KG1 (cell line): ENCODE results near the gene PGAP3.
"Not testable (repeated sequence)": the region's sequence is repeated elsewhere in the genome, so short reads cannot be mapped to it uniquely, and the experiment has no call there.

ENCODE experiments used
- DNase-seq: peaks from one replicate; lab custom pipeline; 2025; lab: John Stamatoyannopoulos, UW

Gene PGAP3

DNA sequence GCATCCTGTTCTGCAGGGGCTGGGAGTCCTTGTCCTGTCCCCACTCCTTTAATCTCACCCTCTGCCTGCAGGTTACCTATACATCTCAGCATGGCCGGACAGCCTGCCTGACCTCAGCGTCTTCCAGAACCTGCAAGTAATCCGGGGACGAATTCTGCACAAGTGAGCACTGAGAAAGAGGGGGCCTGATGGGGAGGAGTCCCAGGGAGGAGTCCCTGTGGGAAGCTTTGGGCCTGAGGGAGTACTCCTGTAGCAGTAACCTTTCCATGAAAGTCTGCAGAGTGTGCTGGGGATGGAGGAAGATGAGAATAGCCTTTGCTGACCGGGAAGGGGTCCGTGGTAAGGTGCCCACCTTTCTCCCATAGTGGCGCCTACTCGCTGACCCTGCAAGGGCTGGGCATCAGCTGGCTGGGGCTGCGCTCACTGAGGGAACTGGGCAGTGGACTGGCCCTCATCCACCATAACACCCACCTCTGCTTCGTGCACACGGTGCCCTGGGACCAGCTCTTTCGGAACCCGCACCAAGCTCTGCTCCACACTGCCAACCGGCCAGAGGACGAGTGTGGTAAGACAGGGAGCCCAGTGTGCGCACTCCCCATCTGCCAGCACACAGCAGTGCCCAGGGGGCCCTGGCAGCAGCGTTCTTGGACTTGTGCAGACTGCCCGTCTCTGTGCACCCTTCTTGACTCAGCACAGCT is 27.7 kb upstream of the PGAP3 start:
- no peak for DNase-seq

DNA sequence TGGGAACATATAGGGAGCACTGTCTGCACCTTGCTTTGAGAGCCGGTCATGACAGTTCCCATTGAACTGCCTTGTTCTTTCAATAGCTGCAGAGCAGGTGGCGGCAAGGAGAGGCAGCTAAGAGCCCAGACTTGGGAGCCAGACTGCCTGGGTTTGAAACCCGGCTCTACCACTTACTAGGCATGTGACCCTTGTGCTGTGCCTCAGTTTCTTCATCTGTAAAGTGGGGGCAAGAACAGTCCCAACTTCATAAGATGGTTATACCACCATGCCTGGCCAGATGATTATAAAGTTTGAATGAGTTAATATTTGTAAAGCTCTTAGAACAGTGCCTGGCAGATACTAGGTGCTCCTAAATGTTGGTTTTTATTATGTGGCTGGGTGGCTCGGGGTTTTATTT is 26.4 kb upstream of the PGAP3 start:
- DNase-seq: no peak

GRCh38 chr17:39711851-39712250 is 24.0 kb upstream of the PGAP3 start:
- DNase-seq: no peak

GRCh38 chr17:39711071-39711470 is 23.2 kb upstream of the PGAP3 start:
- not testable (repeated sequence) for DNase-seq

GRCh38 chr17:39709998-39710964 is 22.4 kb upstream of the PGAP3 start:
- no peak for DNase-seq

DNA sequence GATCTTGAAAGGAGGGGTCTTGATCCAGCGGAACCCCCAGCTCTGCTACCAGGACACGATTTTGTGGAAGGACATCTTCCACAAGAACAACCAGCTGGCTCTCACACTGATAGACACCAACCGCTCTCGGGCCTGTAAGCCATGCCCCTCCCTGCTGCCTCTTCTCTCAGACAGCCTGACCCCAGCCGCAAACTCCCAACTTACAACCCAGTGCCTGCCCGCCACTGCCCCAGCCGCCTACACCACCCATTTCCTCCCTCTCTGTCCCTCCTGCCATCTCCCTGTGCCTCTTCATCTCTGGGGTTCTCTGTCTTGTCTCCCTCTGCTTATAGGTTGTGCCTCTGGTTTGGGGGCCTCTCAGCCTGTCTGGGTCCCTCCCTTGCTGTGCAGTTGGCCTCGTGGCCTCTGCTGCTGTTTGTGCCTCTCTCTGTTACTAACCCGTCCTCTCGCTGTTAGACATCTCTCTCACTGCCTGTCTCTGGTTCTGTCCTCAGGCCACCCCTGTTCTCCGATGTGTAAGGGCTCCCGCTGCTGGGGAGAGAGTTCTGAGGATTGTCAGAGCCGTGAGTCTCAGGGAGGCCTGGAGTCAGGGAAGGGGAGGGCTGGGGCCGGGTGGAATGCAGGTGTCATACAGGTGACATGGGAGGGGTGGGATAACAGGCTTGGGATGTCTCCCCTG is 21.6 kb upstream of the PGAP3 start:
- no peak for DNase-seq

DNA sequence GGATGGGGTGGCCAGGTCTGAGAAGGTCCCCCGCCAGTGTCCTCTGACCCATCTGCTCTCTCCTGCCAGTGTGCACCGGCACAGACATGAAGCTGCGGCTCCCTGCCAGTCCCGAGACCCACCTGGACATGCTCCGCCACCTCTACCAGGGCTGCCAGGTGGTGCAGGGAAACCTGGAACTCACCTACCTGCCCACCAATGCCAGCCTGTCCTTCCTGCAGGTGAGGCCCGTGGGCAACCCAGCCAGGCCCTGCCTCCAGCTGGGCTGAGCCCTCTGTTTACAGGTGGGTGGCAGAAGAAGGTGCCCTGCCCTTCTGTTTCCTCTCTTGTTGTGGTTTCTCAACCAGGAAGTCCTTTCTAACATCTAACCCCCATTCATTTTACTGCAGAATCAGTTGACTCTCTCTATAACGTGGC is 19.1 kb upstream of the PGAP3 start:
- no peak for DNase-seq

- no peak for DNase-seq
Observed at GRCh38 chr17:39706383-39706782, 18.5 kb upstream of the PGAP3 start.

DNA sequence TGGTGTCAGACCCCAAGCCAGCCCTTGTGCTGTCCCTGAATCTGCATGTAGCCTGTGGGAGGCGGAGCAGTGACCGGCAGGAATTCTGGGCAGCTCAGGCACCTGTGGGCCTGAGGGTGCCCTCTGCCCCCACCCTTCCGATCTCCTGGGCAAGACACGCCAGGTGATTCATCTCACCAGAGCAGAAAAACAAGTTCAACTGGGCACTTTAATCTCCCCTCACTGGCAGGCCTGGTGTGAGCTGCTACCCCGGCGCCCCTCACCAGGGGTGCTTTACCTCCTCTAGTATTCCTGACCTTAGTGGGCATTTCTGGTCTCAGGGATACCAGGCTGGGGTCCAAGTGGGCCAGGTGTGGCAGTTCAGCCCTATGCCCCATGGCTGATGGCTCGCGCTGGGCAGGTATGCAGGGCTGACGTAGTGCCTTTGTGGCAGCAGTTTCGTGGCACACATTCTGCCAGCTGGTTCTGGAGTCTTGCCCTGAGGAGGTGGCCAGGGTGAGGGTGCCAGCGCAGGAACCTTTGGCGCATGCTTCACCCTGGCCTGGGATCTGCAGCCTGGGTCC is 18.0 kb upstream of the PGAP3 start:
- no peak for DNase-seq

DNA sequence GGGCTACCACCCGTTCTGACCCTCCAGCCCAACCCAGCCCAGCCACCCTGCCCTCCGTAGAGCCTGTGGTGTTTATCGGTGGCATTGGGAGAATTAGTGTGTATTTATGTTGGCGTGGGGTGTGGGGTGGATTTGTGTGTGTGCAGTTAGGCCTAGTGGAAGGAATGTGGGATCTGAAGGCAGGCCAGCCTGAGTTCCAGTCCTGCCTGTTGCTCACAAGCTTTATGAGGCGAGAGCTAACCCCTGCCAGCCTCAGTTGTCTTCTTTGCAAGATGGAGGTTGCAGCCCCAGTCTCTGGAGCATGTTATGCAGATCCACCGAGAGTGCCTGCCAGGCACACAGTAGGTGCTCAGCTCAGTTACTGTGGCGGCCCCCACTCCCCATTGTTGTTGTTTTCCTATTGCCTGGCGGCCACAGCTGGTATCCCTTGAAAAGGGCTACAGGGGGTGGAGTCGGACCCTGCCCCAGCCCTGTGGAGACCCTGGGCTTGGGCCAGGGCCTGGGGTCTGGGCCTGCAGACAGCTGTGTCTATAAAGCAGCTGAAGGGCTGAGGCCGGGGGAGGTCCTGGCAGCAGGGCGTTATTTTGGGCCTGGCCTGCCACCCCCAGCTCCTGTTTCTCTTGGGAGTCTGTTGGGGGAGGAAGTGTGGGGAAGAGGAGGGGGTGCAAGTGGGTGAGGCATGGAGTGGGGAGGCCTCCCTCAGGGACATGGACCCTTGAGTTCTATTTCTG is 17.1 kb upstream of the PGAP3 start:
- DNase-seq: no peak

DNA sequence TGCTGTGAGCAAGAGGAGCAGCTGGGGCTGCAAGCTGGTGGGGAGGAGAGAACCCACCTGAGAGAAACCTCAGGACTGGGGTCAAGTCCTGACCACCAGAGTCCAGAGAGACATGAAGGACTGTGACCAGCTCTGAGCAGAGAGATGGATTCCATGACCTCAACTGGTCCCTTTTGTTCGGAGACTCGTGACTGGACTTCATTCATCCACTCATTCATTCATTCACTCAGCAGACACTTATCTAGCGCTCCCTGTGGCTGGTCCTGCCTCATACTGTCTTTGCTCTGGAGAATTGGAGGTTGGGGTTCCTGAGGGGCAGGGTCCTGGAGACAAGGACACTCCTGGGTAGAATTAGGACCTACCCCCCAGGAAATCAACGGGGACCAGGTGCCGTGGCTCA is 16.1 kb upstream of the PGAP3 start:
- no peak for DNase-seq

- no peak for DNase-seq
Observed at GRCh38 chr17:39702901-39703893, 15.3 kb upstream of the PGAP3 start.

GRCh38 chr17:39701784-39702422 is 14.0 kb upstream of the PGAP3 start:
- DNase-seq: no peak

- no peak for DNase-seq
Observed at GRCh38 chr17:39701012-39701783, 13.3 kb upstream of the PGAP3 start.

DNA sequence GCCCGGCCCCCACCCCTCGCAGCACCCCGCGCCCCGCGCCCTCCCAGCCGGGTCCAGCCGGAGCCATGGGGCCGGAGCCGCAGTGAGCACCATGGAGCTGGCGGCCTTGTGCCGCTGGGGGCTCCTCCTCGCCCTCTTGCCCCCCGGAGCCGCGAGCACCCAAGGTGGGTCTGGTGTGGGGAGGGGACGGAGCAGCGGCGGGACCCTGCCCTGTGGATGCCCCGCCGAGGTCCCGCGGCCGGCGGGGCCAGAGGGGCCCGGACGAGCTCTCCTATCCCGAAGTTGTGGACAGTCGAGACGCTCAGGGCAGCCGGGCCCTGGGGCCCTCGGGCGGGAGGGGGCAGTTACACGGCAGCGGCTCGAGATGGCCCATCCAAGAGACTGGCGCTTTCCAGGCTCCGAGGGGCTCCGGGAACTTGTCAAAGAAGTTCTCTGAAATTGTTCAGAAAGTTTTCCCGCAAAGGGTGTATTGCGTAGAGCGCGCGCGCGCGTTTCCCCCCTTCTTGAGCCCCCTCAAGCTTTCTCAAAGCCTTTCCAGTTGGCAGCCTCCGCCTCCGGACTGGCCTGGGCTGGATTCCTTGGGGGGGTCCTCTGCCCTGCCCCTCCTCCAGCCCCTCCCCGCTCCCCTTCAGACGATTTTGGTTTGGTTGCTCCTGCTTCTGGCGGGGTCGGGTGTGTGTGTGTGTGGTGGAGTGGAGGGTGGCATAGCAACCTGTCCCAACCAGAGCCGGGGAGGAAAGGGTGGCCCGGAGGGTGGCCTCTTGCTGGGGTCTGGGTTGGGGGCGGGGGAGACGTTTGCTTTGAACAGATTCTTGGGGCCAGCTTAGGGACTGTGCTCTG is 12.5 kb upstream of the PGAP3 start:
- no peak for DNase-seq

DNA sequence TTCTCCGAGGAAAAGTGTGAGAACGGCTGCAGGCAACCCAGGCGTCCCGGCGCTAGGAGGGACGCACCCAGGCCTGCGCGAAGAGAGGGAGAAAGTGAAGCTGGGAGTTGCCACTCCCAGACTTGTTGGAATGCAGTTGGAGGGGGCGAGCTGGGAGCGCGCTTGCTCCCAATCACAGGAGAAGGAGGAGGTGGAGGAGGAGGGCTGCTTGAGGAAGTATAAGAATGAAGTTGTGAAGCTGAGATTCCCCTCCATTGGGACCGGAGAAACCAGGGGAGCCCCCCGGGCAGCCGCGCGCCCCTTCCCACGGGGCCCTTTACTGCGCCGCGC is 11.9 kb upstream of the PGAP3 start, which contains the start of gene ERBB2:
TSS of gene ERBB2 (plus strand) at position 247 of the 330 bp plus-strand sequence. CDS start 175 bp downstream, outside the sequence.
- DNase-seq: no peak

DNA sequence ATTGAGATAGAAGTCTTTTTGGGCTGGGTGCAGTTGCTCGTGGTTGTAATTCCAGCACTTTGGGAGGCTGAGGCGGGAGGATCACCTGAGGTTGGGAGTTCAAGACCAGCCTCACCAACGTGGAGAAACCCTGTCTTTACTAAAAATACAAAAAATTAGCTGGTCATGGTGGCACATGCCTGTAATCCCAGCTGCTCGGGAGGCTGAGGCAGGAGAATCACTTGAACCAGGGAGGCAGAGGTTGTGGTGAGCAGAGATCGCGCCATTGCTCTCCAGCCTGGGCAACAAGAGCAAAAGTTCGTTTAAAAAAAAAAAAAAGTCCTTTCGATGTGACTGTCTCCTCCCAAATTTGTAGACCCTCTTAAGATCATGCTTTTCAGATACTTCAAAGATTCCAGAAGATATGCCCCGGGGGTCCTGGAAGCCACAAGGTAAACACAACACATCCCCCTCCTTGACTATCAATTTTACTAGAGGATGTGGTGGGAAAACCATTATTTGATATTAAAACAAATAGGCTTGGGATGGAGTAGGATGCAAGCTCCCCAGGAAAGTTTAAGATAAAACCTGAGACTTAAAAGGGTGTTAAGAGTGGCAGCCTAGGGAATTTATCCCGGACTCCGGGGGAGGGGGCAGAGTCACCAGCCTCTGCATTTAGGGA is 11.4 kb upstream of the PGAP3 start:
- DNase-seq: not testable (repeated sequence)

GRCh38 chr17:39697961-39698360 is 10.1 kb upstream of the PGAP3 start:
- DNase-seq: no peak
